Kidney epithelial cell (primary cell): Measurements from ENCODE around the gene TTLL6. TPM values are rescaled to one million over a fixed set of nuclear protein-coding genes. Genes with fewer than 3 reads are reported as not detected.

Experiments
- DNase-seq: peaks from one replicate; pipeline ENCODE4 v3.0.0-alpha.2; 2010; ENCODE audit warnings: low read depth
- H3K27me3 ChIP-seq: 2 replicates; pipeline ENCODE4 v1.6.0; 2011; ENCODE audit warnings: low read length; ENCODE audit not compliant: control insufficient read depth, insufficient read depth
- H3K36me3 ChIP-seq: 2 replicates; pipeline ENCODE4 v1.5.1; 2011; ENCODE audit warnings: low read length; ENCODE audit not compliant: control insufficient read depth, insufficient read depth
- H3K4me3 ChIP-seq: 2 replicates; pipeline ENCODE4 v1.5.1; 2011; ENCODE audit warnings: low read depth, mild to moderate bottlenecking, control low read depth, low read length
- total RNA-seq: library from RNA; depleted of rRNA; stranded (reverse); fragments of >200 nt; gene quantifications from 2 replicates; pipeline ENCODE4 v1.2.3, GENCODE V29; 2015
- TF ChIP-seq, protein P1 (sequence below): IDR thresholded peaks from 2 replicates; pipeline ENCODE4 v1.5.1; 2011; ENCODE audit warnings: mild to moderate bottlenecking, moderate library complexity, low read length, control low read depth, inconsistent platforms; ENCODE audit not compliant: insufficient read depth, poor library complexity, severe bottlenecking

TTLL6 gene
- total RNA-seq, result not detected in 2 replicates

DNA sequence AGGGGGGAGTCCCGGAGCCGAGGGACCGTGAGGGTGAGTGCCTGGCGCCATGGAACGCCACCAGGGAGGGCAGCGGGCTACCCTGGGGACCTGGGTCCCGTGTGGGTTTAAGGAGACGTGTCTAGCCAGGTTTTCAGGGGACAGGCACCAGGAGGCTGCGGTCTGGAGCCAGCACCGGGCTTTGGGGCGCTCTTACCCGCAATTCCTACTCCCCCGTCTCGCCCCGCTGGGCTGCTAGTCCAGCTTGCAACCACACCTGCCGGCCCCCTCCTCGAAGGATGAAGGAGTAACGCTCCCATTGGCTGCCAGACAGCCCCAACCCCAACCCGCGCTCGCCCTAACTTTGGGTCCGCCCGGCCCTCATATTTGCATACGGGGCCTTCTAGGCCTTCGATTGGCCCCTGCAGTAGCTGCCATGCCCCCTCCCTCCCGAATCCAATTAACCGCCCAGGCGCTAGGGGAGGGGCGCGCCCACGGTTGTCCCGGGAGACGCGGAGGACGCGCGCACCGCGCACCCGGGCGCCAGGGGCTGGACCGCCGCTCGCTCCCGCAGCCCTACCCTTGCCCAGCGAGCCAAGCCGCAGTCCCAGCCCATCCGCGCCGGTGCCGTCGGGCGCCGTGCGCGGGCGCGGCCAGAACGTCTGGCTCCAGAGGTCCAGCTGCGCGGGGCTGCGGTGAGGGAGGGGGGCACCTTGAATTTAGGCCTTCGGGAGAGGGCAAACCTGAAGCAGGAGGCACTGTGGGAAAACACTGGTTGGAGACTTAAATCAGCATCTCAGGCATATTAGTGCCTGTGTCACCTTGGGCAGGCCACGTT, at the start of gene TTLL6:
Gene TTLL6, minus strand, starts transcription at position 456 of the 817 bp plus-strand sequence. Its CDS starts 157 bp downstream, at position 299.
- no peak for DNase-seq
- H3K4me3 ChIP-seq, result peak within 1 kb of the TSS; percentile 43
- peaks cover 22% of the 10 kb centered on the region for H3K27me3 ChIP-seq
- H3K36me3 ChIP-seq, result no peaks in the 10 kb centered on the region
- TF ChIP-seq, protein P1, sequence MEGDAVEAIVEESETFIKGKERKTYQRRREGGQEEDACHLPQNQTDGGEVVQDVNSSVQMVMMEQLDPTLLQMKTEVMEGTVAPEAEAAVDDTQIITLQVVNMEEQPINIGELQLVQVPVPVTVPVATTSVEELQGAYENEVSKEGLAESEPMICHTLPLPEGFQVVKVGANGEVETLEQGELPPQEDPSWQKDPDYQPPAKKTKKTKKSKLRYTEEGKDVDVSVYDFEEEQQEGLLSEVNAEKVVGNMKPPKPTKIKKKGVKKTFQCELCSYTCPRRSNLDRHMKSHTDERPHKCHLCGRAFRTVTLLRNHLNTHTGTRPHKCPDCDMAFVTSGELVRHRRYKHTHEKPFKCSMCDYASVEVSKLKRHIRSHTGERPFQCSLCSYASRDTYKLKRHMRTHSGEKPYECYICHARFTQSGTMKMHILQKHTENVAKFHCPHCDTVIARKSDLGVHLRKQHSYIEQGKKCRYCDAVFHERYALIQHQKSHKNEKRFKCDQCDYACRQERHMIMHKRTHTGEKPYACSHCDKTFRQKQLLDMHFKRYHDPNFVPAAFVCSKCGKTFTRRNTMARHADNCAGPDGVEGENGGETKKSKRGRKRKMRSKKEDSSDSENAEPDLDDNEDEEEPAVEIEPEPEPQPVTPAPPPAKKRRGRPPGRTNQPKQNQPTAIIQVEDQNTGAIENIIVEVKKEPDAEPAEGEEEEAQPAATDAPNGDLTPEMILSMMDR, result no peak

DNA sequence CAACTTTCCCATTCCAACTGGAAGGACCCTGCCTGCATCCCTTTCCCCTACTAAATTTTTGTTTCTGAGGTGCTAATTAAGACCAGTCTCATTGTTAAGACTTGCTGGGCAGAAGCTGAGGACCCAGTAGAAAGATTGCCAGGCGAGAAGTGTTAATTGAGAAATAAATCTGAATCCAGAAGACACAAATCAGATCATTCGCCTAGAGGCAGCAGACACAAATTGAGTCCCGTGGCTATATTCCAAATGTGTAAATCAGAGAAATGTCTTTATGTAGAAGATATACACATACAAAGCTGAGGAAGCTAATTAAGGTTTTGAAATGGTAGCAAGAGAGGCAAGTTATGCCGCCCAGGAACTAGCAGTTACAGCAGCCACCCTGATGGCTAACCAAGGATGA, 43.4 kb upstream of the TTLL6 start:
- Histone ChIP-seq H3K36me3 (no peaks in the 10 kb centered on the region), H3K4me3 (no peak overlapping the region), H3K27me3 (no peaks in the 10 kb centered on the region)
- no peak for DNase-seq
- TF ChIP-seq, protein P1, result no peak

DNA sequence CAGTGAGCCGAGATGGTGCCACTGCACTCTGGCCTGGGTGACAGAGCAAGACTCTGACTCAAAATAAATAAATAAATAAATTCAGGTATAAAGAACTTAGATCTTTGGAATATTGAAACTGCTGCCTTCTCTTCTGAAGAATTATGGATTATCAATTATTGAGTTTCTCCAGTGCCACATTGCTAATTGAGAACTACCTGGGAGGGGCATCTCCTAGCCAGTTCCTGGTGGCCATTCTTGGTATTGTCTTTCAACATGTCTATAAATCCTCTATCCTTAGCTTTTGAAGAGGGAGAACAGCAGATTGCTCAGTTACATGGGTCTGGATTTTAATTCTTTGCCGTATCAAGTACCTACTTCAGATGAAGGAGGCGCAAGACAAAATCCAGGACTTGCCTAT, 43.0 kb upstream of the TTLL6 start:
- Histone ChIP-seq H3K4me3 (no peak overlapping the region), H3K27me3 (no peaks in the 10 kb centered on the region), H3K36me3 (peaks cover under 1% of the 10 kb centered on the region)
- DNase-seq, result no peak
- TF ChIP-seq, protein P1, result no peak

DNA sequence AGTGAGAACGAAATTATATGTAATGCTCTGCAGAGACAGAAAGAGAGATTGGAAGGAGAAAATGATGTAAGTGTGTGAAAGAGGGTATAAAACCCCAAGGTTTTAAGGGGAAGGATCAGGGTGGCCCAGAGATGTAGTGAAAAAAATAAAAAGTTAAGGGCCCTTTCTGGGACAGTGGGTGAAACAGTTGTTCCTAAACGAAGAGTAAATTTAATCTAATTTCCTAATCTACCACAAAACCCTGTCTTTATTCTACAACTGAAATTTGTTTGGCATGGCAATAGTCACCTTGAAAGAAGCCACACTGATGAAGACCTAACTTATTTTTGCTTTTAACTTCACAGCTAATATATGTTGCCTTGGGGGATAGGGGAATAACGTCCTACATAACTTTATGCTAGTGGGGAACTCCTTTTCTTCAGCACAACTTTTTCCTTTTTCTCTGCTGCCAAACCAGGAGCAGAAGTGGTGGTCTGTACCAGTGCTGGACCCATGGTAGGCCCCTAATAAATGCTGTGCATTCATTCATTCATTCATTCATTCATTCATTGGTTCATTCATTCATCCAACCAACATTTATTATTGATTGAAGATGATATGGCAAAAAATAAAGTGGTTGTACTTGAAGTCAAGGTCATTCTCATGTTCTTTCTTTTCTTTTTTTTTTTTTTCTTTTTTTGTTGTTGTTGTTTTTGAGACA, 39.2 kb upstream of the TTLL6 start:
- Histone ChIP-seq H3K4me3 (no peak overlapping the region), H3K36me3 (peaks cover 2% of the 10 kb centered on the region), H3K27me3 (no peaks in the 10 kb centered on the region)
- TF ChIP-seq, protein P1, result no peak
- DNase-seq, result no peak

DNA sequence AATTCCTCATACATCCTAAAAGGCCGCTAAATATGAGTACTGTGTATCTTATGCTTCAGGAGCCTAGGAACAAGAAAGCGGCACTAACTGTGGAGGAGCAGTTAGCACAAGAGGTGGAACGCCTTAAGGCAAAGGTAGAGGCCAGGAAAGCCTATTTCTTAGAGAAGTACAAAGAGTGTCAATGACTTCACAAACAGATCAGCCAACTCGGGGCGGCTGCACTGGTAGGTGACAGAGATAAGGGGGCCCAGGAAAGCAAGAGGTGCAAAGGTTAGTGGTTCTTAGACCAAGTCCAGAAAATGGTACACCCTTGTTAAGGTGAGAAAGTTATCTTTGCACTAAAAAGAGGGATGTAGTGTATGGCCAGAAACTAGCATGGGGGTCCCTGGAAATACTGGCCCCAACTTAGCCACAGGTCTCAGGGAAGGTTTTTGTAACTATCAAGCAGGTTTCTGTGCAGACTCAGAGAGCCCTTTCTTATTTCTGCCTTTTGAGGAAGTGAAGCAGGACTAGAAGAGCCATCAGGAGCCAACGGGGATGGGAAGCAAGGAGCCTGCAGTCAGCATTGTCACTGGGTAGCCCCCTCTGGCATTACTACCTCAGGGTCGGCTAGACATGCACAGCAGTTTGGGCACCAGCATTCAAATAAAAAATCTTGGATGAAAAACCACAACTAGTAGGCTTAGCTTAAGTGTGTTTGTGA, 37.9 kb upstream of the TTLL6 start:
- no peak for DNase-seq
- Histone ChIP-seq H3K27me3 (no peaks in the 10 kb centered on the region), H3K4me3 (no peak overlapping the region), H3K36me3 (peaks cover 2% of the 10 kb centered on the region)
- TF ChIP-seq, protein P1, result no peak
